Liver (tissue), 9 donors: Measurements from ENCODE around the gene NCK2. TPM values are rescaled to one million over a fixed set of nuclear protein-coding genes. Genes with fewer than 3 reads are reported as not detected.

ENCODE experiments used
- DNase-seq: peaks from one replicate; pipeline ENCODE4 v3.0.0-alpha.2; 2017; ENCODE audit warnings: low spot score
- H3K27ac ChIP-seq, 2 donors: one replicate each; pipeline ENCODE4 v1.7.0; 2013; ENCODE audit warnings: inconsistent platforms in 2 of 2, low read length in 2 of 2, control low read depth in 1 of 2, low read depth in 1 of 2, mild to moderate bottlenecking in 1 of 2
- H3K27me3 ChIP-seq, 4 donors: one replicate each; pipeline versions ENCODE4 v1.6.1 to v1.7.0; 2013; ENCODE audit warnings: low read length in 3 of 4, inconsistent platforms in 1 of 4, mild to moderate bottlenecking in 1 of 4, moderate library complexity in 1 of 4; ENCODE audit not compliant: control insufficient read depth in 4 of 4, insufficient read depth in 4 of 4
- H3K36me3 ChIP-seq, 4 donors: one replicate each; pipeline versions ENCODE4 v1.6.1 to v1.7.0; 2013; ENCODE audit warnings: low read length in 3 of 4, mild to moderate bottlenecking in 3 of 4, low read depth in 1 of 4, moderate library complexity in 1 of 4; ENCODE audit not compliant: control insufficient read depth in 4 of 4, insufficient read depth in 3 of 4
- H3K4me1 ChIP-seq, 4 donors: one replicate each; pipeline versions ENCODE4 v1.6.1 to v1.7.0; 2013; ENCODE audit warnings: low read length in 3 of 4, mild to moderate bottlenecking in 3 of 4, moderate library complexity in 1 of 4; ENCODE audit not compliant: control insufficient read depth in 4 of 4, insufficient read depth in 4 of 4
- H3K4me3 ChIP-seq, 3 donors: one replicate each; pipeline versions ENCODE4 v1.6.1 to v1.7.0; 2013; ENCODE audit warnings: low read length in 3 of 3, control low read depth in 1 of 3, low read depth in 1 of 3, mild to moderate bottlenecking in 1 of 3
- H3K9ac ChIP-seq, 2 donors: one replicate each; pipeline ENCODE4 v1.7.0; 2013; ENCODE audit warnings: low read length in 2 of 2, mild to moderate bottlenecking in 2 of 2, moderate library complexity in 2 of 2, control low read depth in 1 of 2, low read depth in 1 of 2
- H3K9me3 ChIP-seq, 4 donors: one replicate each; pipeline versions ENCODE4 v1.6.1 to v1.7.0; 2013; ENCODE audit warnings: low read length in 3 of 4; ENCODE audit not compliant: control insufficient read depth in 4 of 4
- CTCF ChIP-seq: fragments of 150-350 bp; IDR thresholded peaks from 2 replicates; pipeline ENCODE4 v1.5.1; 2017; ENCODE audit warnings: improper control_type of control experiment, low read depth, low read length; ENCODE audit not compliant: missing input control
- EGR1 ChIP-seq, 2 donors: IDR thresholded peaks; 2 replicates each; pipeline ENCODE4 v1.6.1; 2016 to 2018; ENCODE audit warnings: antibody characterized with exemption in 2 of 2, low read depth in 2 of 2
- FOXA2 ChIP-seq: IDR thresholded peaks from 2 replicates; pipeline ENCODE4 v1.6.1; 2016; ENCODE audit warnings: antibody characterized with exemption
- GABPA ChIP-seq, 2 donors: IDR thresholded peaks in 1 of 2; conservative IDR thresholded peaks in 1 of 2; 2 replicates each; pipeline ENCODE4 v1.6.1; 2016; ENCODE audit warnings: antibody characterized with exemption in 2 of 2, mild to moderate bottlenecking in 1 of 2, moderate library complexity in 1 of 2
- HNF4A ChIP-seq, 2 donors: conservative IDR thresholded peaks; 2 replicates each; pipeline ENCODE4 v1.6.1; 2016; ENCODE audit warnings: antibody characterized with exemption in 2 of 2, mild to moderate bottlenecking in 2 of 2
- JUND ChIP-seq, 2 donors: IDR thresholded peaks; 2 replicates each; pipeline ENCODE4 v1.6.1; 2016; ENCODE audit warnings: antibody characterized with exemption in 2 of 2
- NR2F2 ChIP-seq: IDR thresholded peaks from 2 replicates; pipeline ENCODE4 v1.6.1; 2016; ENCODE audit warnings: antibody characterized with exemption
- RXRA ChIP-seq, 2 donors: IDR thresholded peaks; 2 replicates each; pipeline ENCODE4 v1.6.1; 2017 to 2018; ENCODE audit warnings: antibody characterized with exemption in 2 of 2, mild to moderate bottlenecking in 1 of 2
- SP1 ChIP-seq: IDR thresholded peaks from 2 replicates; pipeline ENCODE4 v1.6.1; 2018; ENCODE audit warnings: antibody characterized with exemption, mild to moderate bottlenecking
- YY1 ChIP-seq: IDR thresholded peaks from 2 replicates; pipeline ENCODE4 v1.6.1; 2016; ENCODE audit warnings: antibody characterized with exemption, mild to moderate bottlenecking
- ZBTB33 ChIP-seq: IDR thresholded peaks from 2 replicates; pipeline ENCODE4 v1.6.1; 2016; ENCODE audit warnings: antibody characterized with exemption
- WGBS: extraction: QIAGEN DNeasy Blood & Tissue Kit; methylation state at CpG from one replicate; pipeline ENCODE4 v1.1.7; 2013; 5-methylcytosine and 5-hydroxymethylcytosine counted together
- polyA plus RNA-seq, 2 donors: library from polyadenylated mRNA; stranded (reverse) in 1 of 2; unstranded in 1 of 2; fragments of 200-250 nt in 1 of 2; fragments of >200 nt in 1 of 2; fragmentation: Nextera tagmentation in 1 of 2; extraction: Ambion mirVana in 1 of 2; gene quantifications; one replicate each; pipeline versions ENCODE4 v1.2.1 to v1.2.3, GENCODE V29; 2013 to 2015
- total RNA-seq, 2 donors: library from RNA; depleted of rRNA; stranded (reverse); fragments of >200 nt; gene quantifications; one replicate each; pipeline ENCODE4 v1.2.3, GENCODE V29; 2014
- TF ChIP-seq, protein P1 (sequence below): IDR thresholded peaks from 2 replicates; pipeline ENCODE4 v1.6.1; 2016; ENCODE audit warnings: antibody characterized with exemption
- TF ChIP-seq, protein P2 (sequence below): IDR thresholded peaks from 2 replicates; pipeline ENCODE4 v1.6.1; 2016; ENCODE audit warnings: antibody characterized with exemption, mild to moderate bottlenecking
- donor health status: healthy.
- donor health status: healthy.
- donor health status: healthy.
- donor health status: healthy.
- donor health status: healthy.

Gene NCK2
- total and polyA plus RNA-seq, 4 donors, result 3.4 to 15.0 (median 10.7) TPM

DNA sequence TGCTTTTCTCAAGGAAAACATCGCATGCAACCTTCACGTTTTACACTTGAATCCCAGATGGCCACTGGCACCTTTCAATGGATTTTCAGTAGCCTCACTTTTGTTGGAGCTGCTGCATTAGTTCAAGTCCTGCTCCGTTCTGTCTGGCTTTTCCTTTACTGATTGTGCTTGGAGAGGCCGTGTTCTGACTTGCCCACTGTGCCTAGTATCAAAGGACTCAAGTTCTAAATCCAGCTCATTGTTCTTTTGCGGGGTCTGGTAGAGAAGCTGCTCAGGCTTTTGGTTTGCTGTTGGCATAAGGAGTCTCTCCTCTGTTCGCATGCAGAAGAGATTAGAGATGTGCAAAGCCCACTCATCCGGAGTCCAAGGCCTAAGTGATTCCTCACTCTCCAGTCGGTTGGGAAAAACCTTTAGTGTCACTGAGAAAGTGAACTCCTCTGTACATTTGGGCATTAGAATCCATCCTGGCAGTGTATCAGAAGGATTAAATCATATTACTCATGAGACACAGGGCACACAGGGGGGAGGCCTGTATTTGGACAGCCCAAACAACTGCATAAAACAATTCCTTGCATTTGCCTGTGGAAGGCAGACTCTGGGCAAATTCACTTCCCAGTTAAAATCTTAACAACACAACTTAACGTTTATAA lies 69.7 kb downstream of the NCK2 start:
- TF ChIP-seq FOXA2 (no peak), NR2F2 (no peak), SP1 (no peak), HNF4A (conservative IDR thresholded peaks at IDR 0.05) (no peak), GABPA (IDR thresholded peaks at IDR 0.05 in 1 of 2, conservative IDR thresholded peaks at IDR 0.05 in 1 of 2) (no peak), YY1 (no peak)
- TF ChIP-seq, protein P1, sequence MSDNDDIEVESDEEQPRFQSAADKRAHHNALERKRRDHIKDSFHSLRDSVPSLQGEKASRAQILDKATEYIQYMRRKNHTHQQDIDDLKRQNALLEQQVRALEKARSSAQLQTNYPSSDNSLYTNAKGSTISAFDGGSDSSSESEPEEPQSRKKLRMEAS, result no peak
- DNase-seq, result no peak
- WGBS, result 92% methylated on average over 9 of the region's 9 CpGs
- no peaks in the 10 kb centered on the region for H3K9me3 ChIP-seq
- H3K4me3 ChIP-seq, result no peak overlapping the region
- H3K4me1 ChIP-seq, result no peaks in the 10 kb centered on the region
- H3K27me3 ChIP-seq, result no peaks in the 10 kb centered on the region
- H3K36me3 ChIP-seq, result peaks cover 0 to 3% (median 0%) of the 10 kb centered on the region in 4 donors
- H3K9ac ChIP-seq, result no peak overlapping the region
- no peak overlapping the region for H3K27ac ChIP-seq

DNA sequence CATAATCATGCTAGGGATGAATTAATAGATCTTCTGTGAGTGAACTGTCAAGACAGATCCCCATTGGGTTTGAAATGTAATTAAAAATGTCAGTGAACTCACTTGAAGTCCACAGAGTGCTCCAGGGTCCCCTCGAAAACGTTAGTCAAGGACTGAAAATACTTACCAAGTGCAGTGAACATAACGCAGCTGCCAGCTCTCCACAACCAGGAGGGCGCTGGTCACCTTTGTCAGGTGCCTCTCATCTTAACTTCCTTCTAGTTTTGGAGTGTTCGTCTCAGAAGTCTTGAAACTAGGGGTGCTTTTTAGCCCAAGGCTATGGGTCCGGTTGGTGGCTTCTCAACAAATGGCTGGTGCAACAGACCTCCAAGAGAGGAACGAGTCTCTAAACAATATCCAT lies 70.7 kb downstream of the NCK2 start:
- 90% methylated on average over 7 of the region's 7 CpGs for WGBS
- DNase-seq, result no peak
- Histone ChIP-seq H3K27ac (no peak overlapping the region), H3K4me1 (peaks cover 0 to 2% (median 0%) of the 10 kb centered on the region in 4 donors), H3K4me3 (no peak overlapping the region), H3K9me3 (no peaks in the 10 kb centered on the region), H3K27me3 (no peaks in the 10 kb centered on the region), H3K36me3 (peaks cover 0 to 3% (median 0%) of the 10 kb centered on the region in 4 donors), H3K9ac (no peak overlapping the region)
- no peak for TF ChIP-seq RXRA (IDR thresholded peaks at IDR 0.05)
- no peak for TF ChIP-seq ZBTB33
- no peak for TF ChIP-seq EGR1 (IDR thresholded peaks at IDR 0.05; ENCODE audit: low read depth in 2 of 2)
- no peak for TF ChIP-seq YY1
- no peak for TF ChIP-seq SP1
- TF ChIP-seq, protein P2, sequence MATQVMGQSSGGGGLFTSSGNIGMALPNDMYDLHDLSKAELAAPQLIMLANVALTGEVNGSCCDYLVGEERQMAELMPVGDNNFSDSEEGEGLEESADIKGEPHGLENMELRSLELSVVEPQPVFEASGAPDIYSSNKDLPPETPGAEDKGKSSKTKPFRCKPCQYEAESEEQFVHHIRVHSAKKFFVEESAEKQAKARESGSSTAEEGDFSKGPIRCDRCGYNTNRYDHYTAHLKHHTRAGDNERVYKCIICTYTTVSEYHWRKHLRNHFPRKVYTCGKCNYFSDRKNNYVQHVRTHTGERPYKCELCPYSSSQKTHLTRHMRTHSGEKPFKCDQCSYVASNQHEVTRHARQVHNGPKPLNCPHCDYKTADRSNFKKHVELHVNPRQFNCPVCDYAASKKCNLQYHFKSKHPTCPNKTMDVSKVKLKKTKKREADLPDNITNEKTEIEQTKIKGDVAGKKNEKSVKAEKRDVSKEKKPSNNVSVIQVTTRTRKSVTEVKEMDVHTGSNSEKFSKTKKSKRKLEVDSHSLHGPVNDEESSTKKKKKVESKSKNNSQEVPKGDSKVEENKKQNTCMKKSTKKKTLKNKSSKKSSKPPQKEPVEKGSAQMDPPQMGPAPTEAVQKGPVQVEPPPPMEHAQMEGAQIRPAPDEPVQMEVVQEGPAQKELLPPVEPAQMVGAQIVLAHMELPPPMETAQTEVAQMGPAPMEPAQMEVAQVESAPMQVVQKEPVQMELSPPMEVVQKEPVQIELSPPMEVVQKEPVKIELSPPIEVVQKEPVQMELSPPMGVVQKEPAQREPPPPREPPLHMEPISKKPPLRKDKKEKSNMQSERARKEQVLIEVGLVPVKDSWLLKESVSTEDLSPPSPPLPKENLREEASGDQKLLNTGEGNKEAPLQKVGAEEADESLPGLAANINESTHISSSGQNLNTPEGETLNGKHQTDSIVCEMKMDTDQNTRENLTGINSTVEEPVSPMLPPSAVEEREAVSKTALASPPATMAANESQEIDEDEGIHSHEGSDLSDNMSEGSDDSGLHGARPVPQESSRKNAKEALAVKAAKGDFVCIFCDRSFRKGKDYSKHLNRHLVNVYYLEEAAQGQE, result no peak
- TF ChIP-seq HNF4A (conservative IDR thresholded peaks at IDR 0.05), result no peak
- no peak for TF ChIP-seq CTCF
- TF ChIP-seq GABPA (IDR thresholded peaks at IDR 0.05 in 1 of 2, conservative IDR thresholded peaks at IDR 0.05 in 1 of 2), result no peak
- no peak for TF ChIP-seq JUND (IDR thresholded peaks at IDR 0.05)
